Peyer's patch (tissue), 4 donors: ENCODE data around the gene VPS4B.

Experiments used
- CTCF ChIP-seq, 6 experiments: fragments of 450-650 bp in 4 of 6; fragments of 200-600 bp in 2 of 6; sonication (generic) in 1 of 6; IDR thresholded peaks; one replicate each; pipeline ENCODE4 v1.5.1; 2017 to 2019; ENCODE audit warnings: antibody characterized with exemption in 6 of 6, mild to moderate bottlenecking in 3 of 6, moderate library complexity in 1 of 6
- POLR2A ChIP-seq, 2 donors: fragments of 450-650 bp; IDR thresholded peaks; one replicate each; pipeline ENCODE4 v1.5.1; 2017; ENCODE audit warnings: antibody characterized with exemption in 2 of 2, mild to moderate bottlenecking in 2 of 2, moderate library complexity in 2 of 2

DNA sequence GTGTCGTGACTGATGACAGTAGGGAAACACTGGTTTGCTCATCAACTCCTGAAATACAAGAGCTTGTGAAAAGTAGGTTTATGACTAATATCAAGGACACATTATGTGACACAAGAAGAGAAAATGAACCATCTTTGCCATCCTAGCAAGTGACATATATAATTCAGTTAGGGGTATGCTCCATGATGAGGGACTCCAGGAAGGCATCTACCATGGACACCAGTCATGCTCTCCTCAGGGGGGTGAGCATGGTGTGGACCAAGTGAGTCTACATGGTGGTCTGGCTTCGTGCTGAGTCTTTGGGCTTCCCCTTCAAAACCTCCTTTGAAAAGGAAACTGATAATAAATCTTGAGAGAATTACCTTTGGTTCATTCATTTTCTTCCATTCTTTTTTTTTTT lies 42.8 kb upstream of the VPS4B start:
- TF ChIP-seq CTCF (IDR thresholded peaks at IDR 0.05) (no peak), POLR2A (IDR thresholded peaks at IDR 0.05) (no peak)
